ENCODE data around the gene UGT1A3.

DNA sequence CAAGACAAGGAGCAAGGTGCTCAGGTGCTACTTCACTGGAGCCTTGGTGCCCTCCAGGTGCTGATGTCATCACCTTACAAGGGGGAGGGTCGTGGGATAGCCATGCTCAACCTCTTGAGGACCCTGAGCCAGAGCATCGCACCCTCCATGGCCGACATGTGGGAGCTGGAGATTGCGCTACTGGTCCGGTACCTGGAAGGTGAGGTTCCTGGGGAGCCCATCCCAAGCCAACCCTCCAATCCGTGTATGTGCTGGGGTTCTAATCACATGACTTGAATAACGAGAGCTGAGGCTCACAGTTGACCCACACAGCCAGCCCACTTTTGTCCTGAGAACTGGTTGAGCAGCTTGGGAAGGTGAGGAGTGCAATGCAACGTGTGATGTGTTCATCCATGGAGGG lies 75.2 kb downstream of the UGT1A3 start:
- no peak for TF ChIP-seq POLR2A (IDR thresholded peaks at IDR 0.05)
- no peak for TF ChIP-seq CTCF (IDR thresholded peaks at IDR 0.05)
- TF ChIP-seq POLR2AphosphoS5 (IDR thresholded peaks at IDR 0.05): no peak
